ENCODE results near the gene BGLAP. TPM values are rescaled to one million over a fixed set of nuclear protein-coding genes. Genes with fewer than 3 reads are reported as not detected.

BGLAP gene
- polyA plus RNA-seq, 1 donor (not counting 4 experiments of a cell fraction or from before 2014, with no cell fraction given) = 0.12 TPM

- FAIRE-seq (peak; percentile 49), DNase-seq (ENCODE audit: low read depth, low spot score) (no peak)
- Histone ChIP-seq H3K4me2 (ENCODE audit: control insufficient read depth, extremely low read depth, insufficient read depth, low read depth, low read length) (peak within 1 kb of the TSS; percentile 99), H3K4me1 (ENCODE audit: control insufficient read depth, extremely low read depth, insufficient read depth, low read length) (peaks cover 33% of the 10 kb centered on the region), H3K4me3 (ENCODE audit: control insufficient read depth in 2 of 3, extremely low read depth in 1 of 3, insufficient read depth in 2 of 3, low read depth in 1 of 3, low read length in 3 of 3) (peak within 1 kb of the TSS; percentile 54 to 89 (median 85)), H3K79me2 (ENCODE audit: control insufficient read depth, insufficient read depth, low read length) (peaks cover 47% of the 10 kb centered on the region), H3K9me1 (ENCODE audit: control insufficient read depth, extremely low read depth, insufficient read depth, low read length) (no peaks in the 10 kb centered on the region), H4K20me1 (ENCODE audit: control insufficient read depth, extremely low read depth, insufficient read depth, low read length) (no peaks in the 10 kb centered on the region), H3K27me3 (ENCODE audit: control insufficient read depth, extremely low read depth, insufficient read depth, low read length) (no peaks in the 10 kb centered on the region), H3K9me3 (ENCODE audit: control insufficient read depth, low read depth, low read length) (no peaks in the 10 kb centered on the region), H3K27ac (ENCODE audit: control insufficient read depth, insufficient read depth, low read length) (peak within 1 kb of the TSS; percentile 80), H3K36me3 (ENCODE audit: control insufficient read depth in 2 of 2, extremely low read depth in 1 of 2, insufficient read depth in 2 of 2, low read length in 2 of 2) (peaks cover 4% of the 10 kb centered on the region in 2 experiments), H2AFZ (ENCODE audit: control insufficient read depth, low read length) (peak within 1 kb of the TSS; percentile 100), H3K9ac (ENCODE audit: control insufficient read depth, extremely low read depth, insufficient read depth, low read length) (peak within 1 kb of the TSS; percentile 92)
- TF ChIP-seq EZH2 (IDR thresholded peaks at IDR 0.05; ENCODE audit: low read length) = no peak
- no peak for TF ChIP-seq CTCF (optimal IDR thresholded peaks at IDR 0.05 in 1 of 3, IDR thresholded peaks at IDR 0.05 in 1 of 3, conservative IDR thresholded peaks at IDR 0.05 in 1 of 3; ENCODE audit: extremely low read depth in 1 of 3, insufficient read depth in 2 of 3, low read length in 3 of 3)
- dilution Hi-C loops (cut with MboI; ENCODE audit: extremely low pct_ligation_motif_present, low sequenced_read_pairs) = no loop called here
Observed at GRCh38 chr1:156284112-156284511, 42.1 kb downstream of the BGLAP start, which contains the start of gene TMEM79. TSS of gene TMEM79 (plus strand) at chr1:156284325. CDS start at chr1:156285227, 902 bp downstream.

- DNase-seq (ENCODE audit: low read depth, low spot score) = no peak
- TF ChIP-seq CTCF (optimal IDR thresholded peaks at IDR 0.05 in 1 of 3, IDR thresholded peaks at IDR 0.05 in 1 of 3, conservative IDR thresholded peaks at IDR 0.05 in 1 of 3; ENCODE audit: extremely low read depth in 1 of 3, insufficient read depth in 2 of 3, low read length in 3 of 3) (no peak), EZH2 (IDR thresholded peaks at IDR 0.05; ENCODE audit: low read length) (no peak)
- Histone ChIP-seq H4K20me1 (ENCODE audit: control insufficient read depth, extremely low read depth, insufficient read depth, low read length) (no peaks in the 10 kb centered on the region), H3K9me3 (ENCODE audit: control insufficient read depth, low read depth, low read length) (no peaks in the 10 kb centered on the region), H3K4me1 (ENCODE audit: control insufficient read depth, extremely low read depth, insufficient read depth, low read length) (peaks cover 33% of the 10 kb centered on the region), H3K4me2 (ENCODE audit: control insufficient read depth, extremely low read depth, insufficient read depth, low read depth, low read length) (peak overlapping the region; percentile 99), H3K27me3 (ENCODE audit: control insufficient read depth, extremely low read depth, insufficient read depth, low read length) (no peaks in the 10 kb centered on the region), H3K9ac (ENCODE audit: control insufficient read depth, extremely low read depth, insufficient read depth, low read length) (peak overlapping the region; percentile 45), H3K79me2 (ENCODE audit: control insufficient read depth, insufficient read depth, low read length) (peaks cover 41% of the 10 kb centered on the region), H3K36me3 (ENCODE audit: control insufficient read depth in 2 of 2, extremely low read depth in 1 of 2, insufficient read depth in 2 of 2, low read length in 2 of 2) (peaks cover 4 to 6% of the 10 kb centered on the region in 2 experiments), H2AFZ (ENCODE audit: control insufficient read depth, low read length) (peak overlapping the region; percentile 55), H3K9me1 (ENCODE audit: control insufficient read depth, extremely low read depth, insufficient read depth, low read length) (no peaks in the 10 kb centered on the region), H3K27ac (ENCODE audit: control insufficient read depth, insufficient read depth, low read length) (peak overlapping the region; percentile 50), H3K4me3 (ENCODE audit: control insufficient read depth in 2 of 3, extremely low read depth in 1 of 3, insufficient read depth in 2 of 3, low read depth in 1 of 3, low read length in 3 of 3) (peak overlapping the region; percentile 42 to 89 (median 85))
- FAIRE-seq = peak; percentile 44
- dilution Hi-C loops (cut with MboI; ENCODE audit: extremely low pct_ligation_motif_present, low sequenced_read_pairs) = no loop called here
Observed at GRCh38 chr1:156284757-156285156, 42.8 kb downstream of the BGLAP start.

Data from keratinocyte (primary cell).